DMS53 treated with DMSO at 0.1 percent for 48 hours (cell line): ENCODE measurements around the gene DPYSL3.

Experiments used
- DNase-seq: peaks from one replicate; lab custom pipeline; 2025; ENCODE audit not compliant: unreplicated experiment; lab: John Stamatoyannopoulos, UW

The DPYSL3 gene

DNA sequence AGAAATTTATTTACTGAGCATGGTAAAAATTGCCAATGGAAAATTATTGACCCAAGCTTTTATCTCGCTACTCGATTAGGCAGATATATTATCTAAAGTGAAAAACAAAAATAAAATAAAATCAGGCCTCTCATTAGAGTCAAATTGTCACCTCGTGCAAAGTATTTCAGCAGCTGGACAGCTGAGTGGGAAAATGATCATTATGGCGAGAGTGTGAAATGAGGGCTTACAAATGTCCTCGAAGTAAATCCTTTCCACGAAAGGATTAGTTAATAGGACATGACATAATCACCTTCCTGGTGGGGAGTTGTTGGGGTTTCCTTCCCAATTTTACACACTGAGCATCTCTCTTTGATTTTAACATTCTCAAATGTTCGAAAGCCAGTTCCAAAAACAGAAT, 5.4 kb upstream of the DPYSL3 start:
- no peak for DNase-seq

DNA sequence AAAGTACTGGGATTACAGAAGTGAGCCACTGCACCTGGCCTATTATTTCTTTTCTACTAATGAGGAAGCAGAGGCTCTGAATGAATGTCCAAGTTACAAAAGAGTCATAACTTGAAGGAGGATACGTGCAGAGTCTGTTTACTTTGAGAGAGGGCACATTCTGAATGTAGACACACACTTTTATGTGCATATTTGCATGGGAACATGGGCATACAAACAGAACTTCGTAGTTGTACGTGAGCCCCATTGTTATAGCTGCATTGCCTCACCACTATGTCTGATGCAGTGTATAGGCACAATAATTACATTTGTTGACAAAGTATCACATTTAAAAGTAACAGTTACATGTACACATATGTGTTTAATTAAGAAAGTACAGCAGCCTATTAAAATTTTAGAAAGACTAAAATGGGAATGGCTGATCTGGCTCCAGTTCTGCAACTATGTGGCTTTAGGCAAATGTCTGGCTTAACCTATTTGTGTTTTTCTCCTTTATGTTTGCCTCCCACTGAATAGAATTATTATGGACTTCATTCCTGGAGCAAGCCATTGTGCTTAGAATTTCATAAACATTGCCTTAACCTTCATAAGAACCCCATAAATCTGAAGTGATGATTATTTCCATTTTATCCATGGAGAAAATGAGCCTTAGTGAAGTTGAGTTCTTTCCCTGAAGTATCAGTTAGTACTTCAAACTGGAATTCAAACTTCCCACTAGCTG, 3.0 kb upstream of the DPYSL3 start:
- DNase-seq, result peak; percentile 24

DNA sequence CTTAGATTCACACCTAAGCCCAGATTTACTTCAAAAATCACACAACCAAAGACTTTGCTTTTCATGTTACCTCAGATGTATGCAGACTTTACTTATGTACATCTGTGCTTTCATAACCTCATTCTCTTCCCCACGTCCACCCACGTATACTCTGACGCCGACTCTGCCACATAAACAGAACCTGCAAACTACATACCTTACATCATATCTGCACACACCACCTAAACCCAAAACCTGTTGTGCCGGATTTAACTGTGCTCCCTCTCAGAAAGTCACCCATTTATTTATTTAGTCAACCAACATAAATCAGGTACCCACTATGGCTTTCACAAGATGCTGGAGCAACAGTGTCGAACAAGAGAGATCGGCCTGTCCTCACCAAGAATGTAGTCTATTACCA, 1.0 kb upstream of the DPYSL3 start:
- no peak for DNase-seq

DNA sequence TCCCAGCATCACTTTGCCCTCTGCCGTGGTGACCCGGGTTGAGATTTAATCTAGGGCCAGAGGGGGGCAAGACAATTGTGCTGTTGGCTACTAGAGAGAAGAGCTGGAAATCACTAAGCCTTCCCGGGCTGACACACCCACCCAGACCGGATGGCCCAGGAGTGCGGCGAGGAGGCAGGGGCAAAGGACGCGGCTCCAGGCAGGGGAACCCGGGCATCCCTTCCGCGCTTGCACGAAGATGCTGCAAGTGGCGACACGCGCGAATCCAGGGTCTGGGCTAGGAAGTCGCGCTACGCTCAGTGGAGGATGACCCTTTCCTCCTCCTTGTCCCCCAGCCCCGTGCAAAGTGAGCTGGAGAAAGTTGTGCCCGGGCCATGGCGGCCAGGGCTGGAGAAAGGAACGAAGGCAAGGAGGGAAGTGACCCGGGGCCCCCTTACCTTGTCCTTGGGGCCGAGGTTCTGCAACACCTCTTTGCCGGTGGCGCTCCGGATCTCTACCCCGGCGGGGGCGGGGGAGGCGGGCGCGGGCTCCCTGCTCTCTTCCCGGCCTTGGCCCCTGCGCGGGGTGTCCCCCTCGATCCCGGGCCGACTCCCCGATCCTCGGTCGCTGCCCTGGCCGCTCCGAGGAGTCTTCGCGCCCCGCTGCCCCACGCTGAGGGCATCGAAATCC, 693 bp downstream of the DPYSL3 start:
- DNase-seq, result peak; percentile 33

DNA sequence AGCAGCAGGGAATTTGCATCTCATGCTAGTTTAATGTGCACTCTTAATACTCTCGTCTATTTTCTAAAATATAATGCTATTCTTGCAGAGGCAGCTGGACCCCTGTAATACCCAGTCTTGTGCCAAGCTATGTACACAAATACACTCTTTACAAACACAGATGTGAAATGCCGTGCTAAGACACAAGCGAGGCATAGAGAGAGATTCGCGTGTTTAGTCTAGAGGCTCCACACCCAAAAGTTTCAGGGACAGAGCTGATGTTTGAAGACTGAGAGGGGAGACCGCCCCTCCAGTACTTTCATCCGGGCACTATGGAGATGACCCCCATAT, 1.2 kb downstream of the DPYSL3 start:
- DNase-seq, result no peak

DNA sequence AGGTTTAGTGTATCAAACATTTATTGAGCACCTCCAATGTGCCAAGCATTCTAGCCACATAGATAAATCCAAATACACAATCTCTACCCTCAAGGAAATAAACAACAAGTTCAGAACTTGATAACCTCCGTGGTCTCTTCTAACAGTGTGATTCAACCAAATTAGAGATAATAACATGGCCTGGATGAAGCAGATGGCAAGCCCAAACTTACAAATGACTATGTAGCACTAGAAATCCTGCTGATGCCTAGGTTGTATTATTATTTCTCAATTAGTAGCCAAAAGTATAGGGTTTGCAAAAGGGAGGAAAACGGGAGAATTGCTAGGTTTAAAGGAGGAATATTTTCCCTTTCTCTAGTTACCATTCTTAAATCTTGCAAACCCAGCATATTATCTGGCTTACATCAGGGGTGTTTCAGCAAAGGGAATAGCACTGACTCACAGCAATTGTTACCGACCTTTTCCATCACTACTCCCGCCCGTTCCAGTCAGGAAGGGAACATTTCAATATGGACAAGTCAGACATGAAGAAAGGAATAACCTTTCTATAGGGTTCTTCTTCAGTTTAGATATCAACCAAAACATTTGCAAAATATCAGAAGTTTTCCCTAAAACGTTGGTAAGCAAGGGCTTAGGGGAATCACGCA, 2.3 kb downstream of the DPYSL3 start:
- DNase-seq, result no peak

DNA sequence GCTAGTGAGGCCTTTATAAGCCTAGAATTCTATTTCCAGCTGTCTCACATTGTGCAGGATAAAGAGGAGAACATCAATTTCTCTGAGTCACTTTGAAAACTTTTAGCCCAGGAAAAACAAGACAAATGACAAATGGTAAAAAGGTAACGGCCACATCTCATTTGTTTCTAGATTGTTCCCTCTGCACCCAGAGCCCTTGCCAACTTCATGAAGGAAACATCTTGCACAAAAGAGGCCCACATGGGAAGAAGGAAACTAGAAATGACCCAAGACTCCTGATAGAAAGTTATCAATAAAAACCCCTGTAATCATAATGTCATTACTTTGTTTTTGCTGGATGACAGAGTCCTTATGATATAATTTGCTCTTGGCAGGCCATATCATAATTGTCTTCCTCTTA, 5.3 kb downstream of the DPYSL3 start:
- DNase-seq, result no peak

DNA sequence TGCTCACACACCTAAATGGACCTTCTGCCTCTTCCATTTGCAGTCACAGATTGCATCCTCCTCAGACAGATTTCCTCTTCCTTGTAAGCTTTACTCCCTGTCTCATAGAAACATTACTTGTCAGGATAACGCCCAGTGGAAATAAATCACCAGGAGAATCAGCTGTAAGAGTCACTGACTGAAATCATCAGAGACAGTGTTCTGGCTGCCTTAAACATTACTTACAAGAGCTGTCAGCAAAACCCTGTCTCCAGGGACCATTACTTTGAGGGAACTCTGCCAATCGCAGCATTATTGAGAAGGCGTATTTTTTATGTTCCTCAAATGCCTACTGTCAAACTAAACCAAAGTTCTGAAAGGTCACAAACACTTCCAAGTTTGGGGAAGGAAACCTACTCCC, 5.9 kb downstream of the DPYSL3 start:
- no peak for DNase-seq

DNA sequence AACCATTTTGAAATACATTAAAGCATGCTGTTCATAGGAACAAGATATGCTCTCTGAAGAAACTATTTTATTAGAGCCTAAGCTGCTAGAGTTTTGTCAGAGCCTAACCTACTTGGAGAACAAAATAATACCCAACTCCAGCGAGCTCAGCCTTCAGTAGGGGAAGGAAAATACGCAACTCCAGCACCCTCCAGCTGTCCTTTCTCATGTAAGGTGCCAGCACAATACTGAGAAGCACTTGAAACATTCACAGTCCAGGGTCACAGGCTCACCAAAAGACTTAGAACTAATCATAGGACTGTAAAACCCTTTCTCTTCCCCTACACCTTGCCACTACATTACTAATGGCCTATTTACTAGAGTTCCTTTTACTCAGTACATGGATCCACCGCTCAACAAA, 18.9 kb downstream of the DPYSL3 start:
- DNase-seq, result no peak

DNA sequence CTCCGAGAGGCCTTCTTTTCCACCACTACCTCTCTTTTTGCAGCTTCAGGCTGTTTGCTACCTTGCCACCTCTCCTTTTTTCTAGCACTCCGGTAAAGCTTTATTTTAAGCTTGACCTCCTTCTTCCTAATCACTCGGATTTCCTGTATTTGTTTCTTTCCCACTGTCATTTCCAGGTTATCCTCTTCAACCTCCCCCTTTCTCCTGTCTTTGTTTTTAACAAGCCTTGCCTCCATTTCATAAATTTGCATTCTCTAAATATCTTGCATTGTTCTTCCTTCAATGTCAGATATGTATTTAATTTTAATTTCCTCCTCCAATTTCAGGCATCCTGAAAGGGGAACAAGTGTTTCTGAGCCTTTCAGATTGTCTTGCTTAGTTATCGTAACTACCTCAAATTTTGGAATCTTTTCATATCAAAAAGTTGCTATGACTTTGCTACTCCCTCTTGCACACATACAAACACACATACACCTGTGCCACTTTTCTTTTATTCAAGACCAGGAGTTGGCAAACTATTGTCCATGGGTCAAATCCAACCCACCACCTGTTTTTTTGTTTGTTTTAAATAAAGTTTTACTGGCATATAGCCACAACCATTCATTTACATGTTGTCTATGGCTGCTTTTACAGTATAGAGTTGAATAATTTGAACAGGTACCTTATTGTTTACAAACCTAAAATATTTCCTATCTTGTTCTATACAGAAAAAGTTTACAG, 22.7 kb downstream of the DPYSL3 start:
- DNase-seq, result no peak

DNA sequence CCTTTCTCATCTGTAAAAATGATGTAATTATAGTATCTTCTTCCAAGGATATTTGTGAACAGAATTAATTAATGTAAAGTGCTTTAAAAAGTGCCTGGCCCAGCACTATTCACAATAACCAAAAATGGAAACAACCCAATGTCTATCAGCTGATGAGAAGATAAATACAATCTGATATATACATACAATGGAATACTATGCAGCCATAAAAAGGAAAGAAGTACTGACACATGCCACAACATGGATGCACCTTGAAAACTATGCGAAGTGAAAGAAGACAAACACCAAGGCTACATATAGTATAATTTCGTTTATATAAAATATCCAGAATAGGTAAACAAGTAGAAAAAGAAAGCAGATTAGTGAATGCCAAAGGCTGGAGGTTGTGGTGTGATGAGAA, 24.1 kb downstream of the DPYSL3 start:
- no peak for DNase-seq

DNA sequence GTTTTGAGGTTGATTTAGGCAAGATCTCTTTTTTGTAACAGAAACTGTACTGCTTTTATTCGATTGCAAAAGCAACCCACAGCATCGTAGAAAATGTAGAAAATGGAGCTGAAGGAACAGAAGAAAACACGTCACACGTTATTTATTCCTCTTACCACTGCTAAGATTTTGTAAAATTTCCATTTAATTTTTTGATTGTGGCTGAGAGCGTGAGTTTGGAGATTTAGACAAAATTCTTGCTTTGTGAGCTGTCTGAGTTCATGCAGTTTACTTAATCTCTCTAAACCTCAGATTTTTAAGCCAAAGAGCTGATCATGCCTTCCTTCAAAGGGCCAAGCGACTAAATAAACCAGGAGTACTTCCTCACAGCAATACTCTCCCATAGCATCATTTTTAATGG, 24.8 kb downstream of the DPYSL3 start:
- DNase-seq, result no peak

DNA sequence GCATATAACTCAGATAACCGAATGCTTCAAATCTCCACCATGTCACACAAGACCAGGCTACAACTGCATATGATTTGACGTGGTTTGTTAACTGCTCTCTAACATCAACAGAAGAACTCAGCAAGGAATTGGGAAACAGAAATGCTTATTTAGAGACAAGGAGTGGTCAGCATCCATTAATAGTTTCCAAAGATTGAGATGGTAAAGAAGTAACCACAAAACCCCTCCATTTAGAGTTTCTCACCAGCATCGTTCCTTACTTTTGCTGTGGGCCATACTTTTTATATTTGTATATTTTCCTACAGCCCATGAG, 25.2 kb downstream of the DPYSL3 start:
- no peak for DNase-seq

DNA sequence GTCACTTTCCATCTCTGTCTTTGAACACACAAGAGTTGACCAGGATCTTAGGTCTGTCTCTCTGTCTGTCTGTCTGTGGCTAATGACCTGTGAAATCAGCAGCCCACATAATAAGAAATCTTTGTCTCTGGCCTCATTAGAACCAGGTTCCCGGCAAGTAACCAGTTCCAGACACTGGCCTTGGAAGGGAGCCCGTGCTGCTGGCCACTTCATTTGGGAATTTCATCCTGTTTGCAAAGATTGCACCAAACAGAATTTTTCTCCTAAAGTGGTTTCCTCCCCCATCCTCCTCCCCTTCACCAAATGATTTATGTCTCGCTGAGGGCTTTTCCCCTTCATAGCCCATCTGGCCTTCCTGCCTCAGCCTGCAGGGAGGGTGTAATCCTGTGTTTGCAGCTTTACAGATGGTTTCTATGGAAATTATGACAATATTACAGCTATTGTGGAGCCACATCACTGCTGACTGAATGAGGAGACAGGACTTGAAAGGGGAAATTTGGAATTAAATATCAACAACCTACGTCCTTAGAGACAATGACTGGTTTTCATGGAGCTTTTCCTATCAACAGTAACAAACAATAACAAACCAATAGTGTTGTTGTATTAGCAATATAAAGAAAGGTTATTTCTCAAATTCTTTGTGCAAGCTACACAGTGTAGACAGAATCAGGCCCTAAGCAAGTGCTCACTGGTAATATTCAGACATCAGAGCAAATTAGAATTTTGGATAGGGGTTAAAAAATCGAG, 25.7 kb downstream of the DPYSL3 start:
- peak; percentile 96 for DNase-seq

DNA sequence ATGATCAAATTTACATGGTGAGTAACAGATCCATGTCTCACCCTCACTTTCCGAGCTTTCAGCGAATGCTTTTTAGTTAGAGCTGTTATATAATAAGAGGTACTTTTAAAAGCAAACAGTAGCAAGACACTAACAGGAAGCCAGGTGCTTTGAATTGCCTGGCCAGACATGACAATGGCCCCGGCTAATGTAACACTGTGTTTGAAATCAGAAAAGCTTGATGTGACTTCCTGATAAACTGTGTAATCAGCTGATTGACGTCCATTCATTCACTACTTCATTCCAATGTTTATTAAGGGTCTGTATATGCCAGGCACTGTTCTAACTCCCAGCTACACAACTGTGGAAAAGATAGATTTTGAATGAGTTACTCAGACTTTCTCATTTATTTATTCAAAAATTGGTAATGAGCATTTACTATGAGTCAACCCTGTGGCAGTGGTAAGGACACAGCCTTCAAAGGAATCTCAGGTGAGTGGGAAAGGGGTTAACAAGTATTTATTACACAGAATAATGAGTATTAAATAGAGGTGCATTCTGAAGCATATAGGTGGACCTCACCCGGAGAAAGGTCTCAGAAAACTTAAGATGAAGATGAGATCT, 26.6 kb downstream of the DPYSL3 start:
- peak; percentile 98 for DNase-seq

DNA sequence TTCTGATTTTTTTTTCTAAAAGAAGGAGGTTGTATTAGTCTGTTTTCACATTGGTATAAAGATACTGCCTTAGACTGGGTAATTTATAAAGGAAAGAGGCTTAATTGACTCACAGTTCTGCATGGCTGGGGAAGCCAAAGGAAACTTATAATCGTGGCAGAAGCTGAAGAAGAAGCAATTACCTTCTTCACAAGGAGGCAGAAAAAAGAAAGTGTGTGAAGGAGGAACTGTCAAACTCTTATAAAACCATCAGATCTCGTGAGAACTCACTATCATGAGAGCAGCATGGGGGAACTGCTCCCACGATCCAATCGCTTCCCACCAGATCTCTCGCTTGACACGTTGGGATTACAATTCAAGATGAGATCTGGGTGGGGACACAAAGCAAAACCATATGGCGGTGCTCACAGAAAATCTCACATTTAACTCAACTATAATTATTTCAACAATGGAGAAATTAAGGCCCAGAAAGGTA, 27.1 kb downstream of the DPYSL3 start:
- peak; percentile 95 for DNase-seq

DNA sequence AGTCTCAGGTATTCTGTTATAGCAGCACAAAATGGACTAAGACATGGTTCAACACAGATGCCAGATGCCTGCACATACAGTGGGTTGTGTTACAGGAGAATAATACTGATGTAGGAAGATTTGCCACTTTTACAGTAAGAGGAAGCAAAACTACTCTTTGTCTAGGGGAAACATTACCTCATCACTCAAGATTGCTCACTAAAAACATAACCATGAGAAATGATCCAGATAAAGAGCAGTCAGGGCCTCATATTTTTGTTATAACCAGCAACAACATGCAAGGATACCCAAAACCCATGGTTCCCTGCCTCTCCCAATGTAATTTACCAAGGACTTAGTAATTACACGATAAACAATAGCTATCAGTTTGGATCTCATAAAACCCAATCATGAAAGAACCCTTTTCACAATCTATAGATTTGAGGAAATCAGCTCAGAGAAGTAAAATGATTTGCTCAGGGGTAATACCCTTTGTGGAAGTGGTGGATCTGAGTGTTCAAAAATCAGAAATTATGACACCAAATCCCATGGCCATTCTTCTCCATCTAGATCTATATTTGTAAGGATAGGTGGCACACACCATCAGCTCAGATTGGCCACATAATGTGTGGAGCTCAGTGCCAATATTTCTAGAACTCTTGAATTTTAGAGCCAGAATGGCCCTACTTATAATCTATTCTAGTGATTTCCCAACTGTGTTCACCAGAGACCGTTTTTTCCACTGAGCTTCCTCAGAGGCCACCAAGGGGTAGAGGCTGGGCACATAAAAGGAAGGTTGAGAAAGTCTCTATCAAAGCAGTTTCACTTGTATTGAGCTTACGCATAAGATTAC, 27.8 kb downstream of the DPYSL3 start:
- DNase-seq, result peak; percentile 57

DNA sequence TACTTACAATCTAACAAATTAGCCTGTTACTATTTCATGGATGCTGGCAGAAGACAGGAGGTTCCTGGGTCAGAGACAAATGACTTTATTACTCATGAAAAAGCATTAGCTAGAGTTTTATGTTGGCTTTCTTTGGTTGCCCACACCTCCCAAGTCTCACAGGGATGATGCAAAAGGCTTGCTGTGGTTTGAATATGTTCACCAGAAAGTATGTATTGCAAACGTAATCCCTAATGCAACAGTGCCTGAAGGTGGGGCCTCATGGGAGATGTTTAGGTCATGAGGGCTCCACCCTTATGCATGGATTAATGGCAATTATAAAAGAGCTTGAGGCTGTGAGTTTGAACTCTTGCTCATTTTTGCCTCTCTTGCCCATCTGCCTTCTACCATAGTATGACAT, 28.5 kb downstream of the DPYSL3 start:
- no peak for DNase-seq

DNA sequence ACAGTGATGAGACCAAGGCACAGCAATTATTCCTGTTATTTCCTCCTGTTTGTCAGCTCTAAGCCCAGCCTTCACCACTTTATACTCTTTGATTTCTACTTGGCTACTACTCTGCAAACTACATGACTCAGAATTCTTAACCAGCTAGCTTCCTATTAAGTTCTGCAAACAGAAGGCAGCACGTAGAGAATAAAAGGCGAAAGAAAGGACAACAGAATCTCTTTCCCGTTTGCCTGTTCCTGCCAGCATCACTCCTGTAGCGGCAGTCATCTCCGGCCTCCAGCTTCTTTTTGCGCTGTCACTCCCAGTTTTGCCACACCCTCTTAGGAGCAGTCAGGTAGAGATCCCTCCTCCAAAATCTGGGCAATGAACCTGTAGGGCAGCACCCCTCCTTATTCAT, 29.9 kb downstream of the DPYSL3 start:
- DNase-seq, result peak; percentile 76

DNA sequence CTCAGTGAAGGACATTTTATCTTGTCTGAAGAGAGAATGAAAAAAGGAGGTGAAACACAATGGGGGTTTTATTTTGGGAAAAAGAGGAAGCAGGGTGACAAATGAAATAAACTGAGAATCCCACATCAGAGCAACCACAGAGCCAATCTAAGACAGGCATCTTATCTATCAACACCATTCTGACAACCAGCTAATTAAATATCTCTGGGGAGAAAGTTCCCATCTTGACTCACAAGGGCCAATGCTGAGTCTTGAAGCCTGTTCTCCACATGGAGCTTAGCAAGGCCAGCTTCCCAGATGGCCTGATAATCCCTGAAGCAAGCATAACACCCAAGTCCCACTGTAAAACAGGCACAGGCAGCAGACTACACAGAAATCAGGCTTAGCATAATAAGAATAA, 30.4 kb downstream of the DPYSL3 start:
- DNase-seq, result no peak
